Panc1 (cell line): ENCODE measurements around the gene GPR135. TPM values are rescaled to one million over a fixed set of nuclear protein-coding genes. Genes with fewer than 3 reads are reported as not detected.

Source experiments
- ATAC-seq: fragments of 200-7000 bp; cut with Tn5 transposase; 2 replicates; pipeline ENCODE4 v1.9.1; 2020; ENCODE audit warnings: mild to moderate bottlenecking, moderate library complexity
- BruUV-seq: library from RNA; stranded (reverse); fragments of 400-500 nt; replicated peaks from 2 replicates; lab custom pipeline; 2021; lab: Mats Ljungman, UMichigan
- CTCF ChIA-PET: fragments of 300-600 bp; sonication (Branson Sonifier 250); formaldehyde crosslinking; loops from one replicate; lab custom pipeline; 2022; ENCODE audit warnings: antibody characterized with exemption; lab: Charles Lee
- POLR2A ChIA-PET: fragments of 300-600 bp; sonication (Branson Sonifier 250); formaldehyde crosslinking; loops from one replicate; lab custom pipeline; 2022; ENCODE audit warnings: antibody characterized with exemption; lab: Charles Lee
- DNase-seq: peaks from one replicate; pipeline ENCODE4 v3.0.0-alpha.2; 2010; ENCODE audit warnings: low read depth, low spot score
- H3K27ac ChIP-seq: 2 replicates; pipeline ENCODE4 v1.5.1; 2011; ENCODE audit warnings: mild to moderate bottlenecking, low read length, inconsistent platforms
- H3K27me3 ChIP-seq: fragments of 200-500 bp; sonication (Bioruptor generic); 2 replicates; pipeline ENCODE4 v1.6.0; 2014; ENCODE audit warnings: low read length, inconsistent platforms; ENCODE audit not compliant: control insufficient read depth, insufficient read depth
- H3K36me3 ChIP-seq: fragments of 200-500 bp; sonication (Bioruptor generic); 2 replicates; pipeline ENCODE4 v1.5.1; 2014; ENCODE audit warnings: inconsistent platforms, mild to moderate bottlenecking, low read length, moderate library complexity; ENCODE audit not compliant: control insufficient read depth, insufficient read depth
- H3K4me1 ChIP-seq: 2 replicates; pipeline ENCODE4 v1.5.1; 2011; ENCODE audit warnings: inconsistent platforms, mild to moderate bottlenecking, low read length, moderate library complexity; ENCODE audit not compliant: control insufficient read depth, insufficient read depth
- H3K4me3 ChIP-seq, 2 experiments: 2 replicates each; pipeline ENCODE4 v1.5.1; 2011 to 2012; ENCODE audit warnings: low read depth in 2 of 2, low read length in 2 of 2, mild to moderate bottlenecking in 2 of 2, inconsistent platforms in 1 of 2, moderate library complexity in 1 of 2
- H3K9me3 ChIP-seq: fragments of 200-500 bp; sonication (Bioruptor generic); 2 replicates; pipeline ENCODE4 v1.5.1; 2014; ENCODE audit warnings: low read depth, mild to moderate bottlenecking, inconsistent platforms, low read length, moderate library complexity; ENCODE audit not compliant: control insufficient read depth, insufficient read depth
- POLR2AphosphoS5 ChIP-seq: IDR thresholded peaks from 2 replicates; pipeline ENCODE4 v1.6.1; 2012; ENCODE audit warnings: mild to moderate bottlenecking, low read depth, low read length, moderate library complexity
- SIN3A ChIP-seq: IDR thresholded peaks from 2 replicates; pipeline ENCODE4 v1.6.1; 2012; ENCODE audit warnings: low read depth, mild to moderate bottlenecking, low read length, moderate library complexity, borderline replicate concordance; ENCODE audit not compliant: insufficient read depth
- TCF7L2 ChIP-seq: IDR thresholded peaks from 2 replicates; pipeline ENCODE4 v1.6.1; 2011; ENCODE audit warnings: mild to moderate bottlenecking, low read depth, low read length, inconsistent platforms
- in situ Hi-C: cut with HindIII; loops from 2 replicates; pipeline ENCODE4 v1.10.0; 2016; ENCODE audit warnings: low sequenced_read_pairs, low pct_unique_long_range_greater_than_20kb
- intact Hi-C: fragments of 100-400 bp; cut with micrococcal nuclease; formaldehyde crosslinking; loops from one replicate; pipeline ENCODE4 v1.10.0; 2022; ENCODE audit not compliant: unreplicated experiment
- total RNA-seq: library from RNA; stranded (reverse); gene quantifications from one replicate; pipeline ENCODE4 v1.2.1, GENCODE V29; 2021; ENCODE audit not compliant: unreplicated experiment
- TF ChIP-seq, protein P1 (sequence below): fragments of 450-650 bp; IDR thresholded peaks from 2 replicates; pipeline ENCODE4 v1.5.1; 2017; ENCODE audit warnings: mild to moderate bottlenecking
- TF ChIP-seq, protein P2 (sequence below), 2 experiments: IDR thresholded peaks; 2 replicates each; pipeline ENCODE4 v1.6.1; 2011 to 2012; ENCODE audit warnings: low read depth in 2 of 2, control low read depth in 1 of 2, low read length in 1 of 2, mild to moderate bottlenecking in 1 of 2, moderate library complexity in 1 of 2; ENCODE audit not compliant: insufficient read depth in 1 of 2

The GPR135 gene
- total RNA-seq, 1 experiment from 2014 or later, result 3.1 TPM

GRCh38 chr14:59460378-59460777 lies 4.8 kb downstream of the GPR135 start:
- BruUV-seq, result no TSS peak
- CTCF ChIA-PET, result no interaction called here

GRCh38 chr14:59458486-59458885 lies 6.7 kb downstream of the GPR135 start:
- CTCF ChIA-PET, result no interaction called here
- Histone ChIP-seq H3K4me1 (no peaks in the 10 kb centered on the region), H3K9me3 (no peaks in the 10 kb centered on the region), H3K27ac (no peak overlapping the region), H3K4me3 (no peak overlapping the region), H3K27me3 (no peaks in the 10 kb centered on the region), H3K36me3 (peaks cover 7% of the 10 kb centered on the region; the same call in 1 of the 2 replicates)
- intact Hi-C loops (no loop called here), in situ Hi-C loops (no loop called here)
- ATAC-seq (no peak), DNase-seq (no peak)
- POLR2A ChIA-PET, result no interaction called here
- no TSS peak for BruUV-seq
- TF ChIP-seq, protein P1, sequence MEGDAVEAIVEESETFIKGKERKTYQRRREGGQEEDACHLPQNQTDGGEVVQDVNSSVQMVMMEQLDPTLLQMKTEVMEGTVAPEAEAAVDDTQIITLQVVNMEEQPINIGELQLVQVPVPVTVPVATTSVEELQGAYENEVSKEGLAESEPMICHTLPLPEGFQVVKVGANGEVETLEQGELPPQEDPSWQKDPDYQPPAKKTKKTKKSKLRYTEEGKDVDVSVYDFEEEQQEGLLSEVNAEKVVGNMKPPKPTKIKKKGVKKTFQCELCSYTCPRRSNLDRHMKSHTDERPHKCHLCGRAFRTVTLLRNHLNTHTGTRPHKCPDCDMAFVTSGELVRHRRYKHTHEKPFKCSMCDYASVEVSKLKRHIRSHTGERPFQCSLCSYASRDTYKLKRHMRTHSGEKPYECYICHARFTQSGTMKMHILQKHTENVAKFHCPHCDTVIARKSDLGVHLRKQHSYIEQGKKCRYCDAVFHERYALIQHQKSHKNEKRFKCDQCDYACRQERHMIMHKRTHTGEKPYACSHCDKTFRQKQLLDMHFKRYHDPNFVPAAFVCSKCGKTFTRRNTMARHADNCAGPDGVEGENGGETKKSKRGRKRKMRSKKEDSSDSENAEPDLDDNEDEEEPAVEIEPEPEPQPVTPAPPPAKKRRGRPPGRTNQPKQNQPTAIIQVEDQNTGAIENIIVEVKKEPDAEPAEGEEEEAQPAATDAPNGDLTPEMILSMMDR, result no peak
- TF ChIP-seq SIN3A, result no peak
- no peak for TF ChIP-seq POLR2AphosphoS5
- no peak for TF ChIP-seq TCF7L2
- TF ChIP-seq, protein P2, sequence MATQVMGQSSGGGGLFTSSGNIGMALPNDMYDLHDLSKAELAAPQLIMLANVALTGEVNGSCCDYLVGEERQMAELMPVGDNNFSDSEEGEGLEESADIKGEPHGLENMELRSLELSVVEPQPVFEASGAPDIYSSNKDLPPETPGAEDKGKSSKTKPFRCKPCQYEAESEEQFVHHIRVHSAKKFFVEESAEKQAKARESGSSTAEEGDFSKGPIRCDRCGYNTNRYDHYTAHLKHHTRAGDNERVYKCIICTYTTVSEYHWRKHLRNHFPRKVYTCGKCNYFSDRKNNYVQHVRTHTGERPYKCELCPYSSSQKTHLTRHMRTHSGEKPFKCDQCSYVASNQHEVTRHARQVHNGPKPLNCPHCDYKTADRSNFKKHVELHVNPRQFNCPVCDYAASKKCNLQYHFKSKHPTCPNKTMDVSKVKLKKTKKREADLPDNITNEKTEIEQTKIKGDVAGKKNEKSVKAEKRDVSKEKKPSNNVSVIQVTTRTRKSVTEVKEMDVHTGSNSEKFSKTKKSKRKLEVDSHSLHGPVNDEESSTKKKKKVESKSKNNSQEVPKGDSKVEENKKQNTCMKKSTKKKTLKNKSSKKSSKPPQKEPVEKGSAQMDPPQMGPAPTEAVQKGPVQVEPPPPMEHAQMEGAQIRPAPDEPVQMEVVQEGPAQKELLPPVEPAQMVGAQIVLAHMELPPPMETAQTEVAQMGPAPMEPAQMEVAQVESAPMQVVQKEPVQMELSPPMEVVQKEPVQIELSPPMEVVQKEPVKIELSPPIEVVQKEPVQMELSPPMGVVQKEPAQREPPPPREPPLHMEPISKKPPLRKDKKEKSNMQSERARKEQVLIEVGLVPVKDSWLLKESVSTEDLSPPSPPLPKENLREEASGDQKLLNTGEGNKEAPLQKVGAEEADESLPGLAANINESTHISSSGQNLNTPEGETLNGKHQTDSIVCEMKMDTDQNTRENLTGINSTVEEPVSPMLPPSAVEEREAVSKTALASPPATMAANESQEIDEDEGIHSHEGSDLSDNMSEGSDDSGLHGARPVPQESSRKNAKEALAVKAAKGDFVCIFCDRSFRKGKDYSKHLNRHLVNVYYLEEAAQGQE (IDR thresholded peaks at IDR 0.05; ENCODE audit: insufficient read depth in 1 of 2, low read depth in 2 of 2, low read length in 1 of 2), result no peak

More at GRCh38 chr14:59460378-59460777, 4.8 kb downstream of the GPR135 start:
- intact Hi-C loops, result no loop called here
- no peaks in the 10 kb centered on the region for H3K9me3 ChIP-seq
- H3K4me1 ChIP-seq, result no peaks in the 10 kb centered on the region
- H3K36me3 ChIP-seq, result peaks cover 7% of the 10 kb centered on the region; the same call in 1 of the 2 replicates
- POLR2A ChIA-PET, result no interaction called here
- H3K27me3 ChIP-seq, result no peaks in the 10 kb centered on the region
- H3K4me3 ChIP-seq, result no peak overlapping the region
- no peak overlapping the region for H3K27ac ChIP-seq
- ATAC-seq (no peak), DNase-seq (no peak)
- TF ChIP-seq, protein P2 (IDR thresholded peaks at IDR 0.05; ENCODE audit: insufficient read depth in 1 of 2, low read depth in 2 of 2, low read length in 1 of 2), result no peak
- TF ChIP-seq, protein P1, result no peak
- TF ChIP-seq TCF7L2, result no peak
- in situ Hi-C loops, result no loop called here
